Right lobe of liver (tissue), 4 donors: ENCODE measurements around the gene TRPM3.

Experiments
- POLR2A ChIP-seq: fragments of 450-650 bp; IDR thresholded peaks from one replicate; pipeline ENCODE4 v1.6.1; 2017; ENCODE audit warnings: antibody characterized with exemption, mild to moderate bottlenecking
- TF ChIP-seq, protein P1 (sequence below), 4 donors: fragments of 200-600 bp in 3 of 4; fragments of 450-650 bp in 1 of 4; IDR thresholded peaks; one replicate each; pipeline versions ENCODE4 v1.5.1 to v1.8.0; 2016 to 2022; ENCODE audit warnings: antibody characterized with exemption in 4 of 4, mild to moderate bottlenecking in 2 of 4
- donor health status: DM: no; HTN: no; CAD: no.
- donor health status: DM: no; HTN: no; CAD: no.
- donor health status: DM: no; HTN: yes; CAD: no.

DNA sequence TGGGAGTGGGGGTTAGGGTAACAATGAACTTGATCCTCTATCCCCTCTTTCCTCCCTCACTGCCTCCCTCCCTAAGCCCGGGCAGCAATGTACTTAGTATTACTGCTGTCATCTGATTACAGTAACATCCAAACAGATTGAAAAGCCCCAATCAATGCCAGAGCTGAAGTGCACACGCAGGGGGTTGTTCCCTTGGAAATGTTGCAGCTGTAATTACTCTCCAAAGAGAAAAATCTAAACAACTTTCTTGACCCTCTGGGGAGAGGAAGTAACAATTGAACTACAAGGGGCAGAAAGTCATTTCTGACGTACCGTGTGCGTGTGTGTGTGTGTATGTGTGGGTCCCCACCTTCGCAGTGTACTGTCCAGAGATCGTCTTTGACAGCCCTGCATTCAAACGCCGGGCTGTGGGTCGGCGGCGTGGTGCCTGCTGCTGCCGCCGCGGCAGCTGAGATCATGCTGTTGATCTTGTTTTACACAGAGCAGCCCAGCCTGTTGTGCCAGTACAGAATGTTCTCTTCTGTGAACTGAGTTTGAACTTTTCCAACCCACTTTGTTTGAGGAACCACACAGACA is 640.9 kb downstream of the TRPM3 start:
- TF ChIP-seq, protein P1, sequence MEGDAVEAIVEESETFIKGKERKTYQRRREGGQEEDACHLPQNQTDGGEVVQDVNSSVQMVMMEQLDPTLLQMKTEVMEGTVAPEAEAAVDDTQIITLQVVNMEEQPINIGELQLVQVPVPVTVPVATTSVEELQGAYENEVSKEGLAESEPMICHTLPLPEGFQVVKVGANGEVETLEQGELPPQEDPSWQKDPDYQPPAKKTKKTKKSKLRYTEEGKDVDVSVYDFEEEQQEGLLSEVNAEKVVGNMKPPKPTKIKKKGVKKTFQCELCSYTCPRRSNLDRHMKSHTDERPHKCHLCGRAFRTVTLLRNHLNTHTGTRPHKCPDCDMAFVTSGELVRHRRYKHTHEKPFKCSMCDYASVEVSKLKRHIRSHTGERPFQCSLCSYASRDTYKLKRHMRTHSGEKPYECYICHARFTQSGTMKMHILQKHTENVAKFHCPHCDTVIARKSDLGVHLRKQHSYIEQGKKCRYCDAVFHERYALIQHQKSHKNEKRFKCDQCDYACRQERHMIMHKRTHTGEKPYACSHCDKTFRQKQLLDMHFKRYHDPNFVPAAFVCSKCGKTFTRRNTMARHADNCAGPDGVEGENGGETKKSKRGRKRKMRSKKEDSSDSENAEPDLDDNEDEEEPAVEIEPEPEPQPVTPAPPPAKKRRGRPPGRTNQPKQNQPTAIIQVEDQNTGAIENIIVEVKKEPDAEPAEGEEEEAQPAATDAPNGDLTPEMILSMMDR (IDR thresholded peaks at IDR 0.05) = no peak
- peak; percentile 78 for TF ChIP-seq POLR2A
